NT2/D1 (cell line): ENCODE results near the gene RGMA.
"Not testable (repeated sequence)": the region's sequence is repeated elsewhere in the genome, so short reads cannot be mapped to it uniquely, and the experiment has no call there.

ENCODE experiments used
- DNase-seq: peaks from one replicate; pipeline ENCODE4 v3.0.0-alpha.2; 2011; ENCODE audit warnings: low read depth, low spot score
- H3K27me3 ChIP-seq: 2 replicates; pipeline ENCODE4 v1.6.0; 2011; ENCODE audit warnings: mild to moderate bottlenecking; ENCODE audit not compliant: insufficient read length, insufficient read depth
- H3K36me3 ChIP-seq: 2 replicates; pipeline ENCODE4 v1.6.1; 2011; ENCODE audit warnings: mild to moderate bottlenecking, low read length, mixed read lengths; ENCODE audit not compliant: insufficient read depth, insufficient read length
- H3K4me1 ChIP-seq: 2 replicates; pipeline ENCODE4 v1.5.1; 2011; ENCODE audit not compliant: insufficient read depth, insufficient read length
- H3K4me3 ChIP-seq: 2 replicates; pipeline ENCODE4 v1.5.1; 2011; ENCODE audit warnings: low read depth; ENCODE audit not compliant: insufficient read length
- H3K9ac ChIP-seq: 2 replicates; pipeline ENCODE4 v1.6.0; 2011; ENCODE audit warnings: low read depth; ENCODE audit not compliant: insufficient read length
- H3K9me3 ChIP-seq: 2 replicates; pipeline ENCODE4 v1.5.1; 2011; ENCODE audit warnings: mild to moderate bottlenecking, low read length; ENCODE audit not compliant: insufficient read depth
- SUZ12 ChIP-seq: IDR thresholded peaks from 2 replicates; pipeline ENCODE4 v1.6.1; 2011; ENCODE audit not compliant: insufficient read length, insufficient read depth; ENCODE audit errors: extremely low read depth
- YY1 ChIP-seq: IDR thresholded peaks from 2 replicates; pipeline ENCODE4 v1.6.1; 2011; ENCODE audit not compliant: insufficient read length, insufficient read depth
- ZNF274 ChIP-seq: IDR thresholded peaks from 2 replicates; pipeline ENCODE4 v1.6.1; 2011; ENCODE audit warnings: mild to moderate bottlenecking, low read depth, low read length

RGMA gene

GRCh38 chr15:93042691-93043378 is 46.2 kb downstream of the RGMA start:
- Histone ChIP-seq H3K9ac (no peak overlapping the region), H3K4me3 (no peak overlapping the region), H3K4me1 (peaks cover 4% of the 10 kb centered on the region), H3K9me3 (peaks cover 7% of the 10 kb centered on the region; the same call in 1 of the 2 replicates), H3K27me3 (no peaks in the 10 kb centered on the region), H3K36me3 (peaks cover 39% of the 10 kb centered on the region)
- no peak for DNase-seq
- TF ChIP-seq ZNF274 (no peak), SUZ12 (no peak), YY1 (no peak)

GRCh38 chr15:93042211-93042610 is 46.8 kb downstream of the RGMA start:
- no peak overlapping the region for H3K9ac ChIP-seq
- peaks cover 4% of the 10 kb centered on the region for H3K4me1 ChIP-seq
- DNase-seq: no peak
- peaks cover 7% of the 10 kb centered on the region; the same call in 1 of the 2 replicates for H3K9me3 ChIP-seq
- no peaks in the 10 kb centered on the region for H3K27me3 ChIP-seq
- TF ChIP-seq ZNF274 (no peak), YY1 (no peak), SUZ12 (no peak)
- peaks cover 35% of the 10 kb centered on the region for H3K36me3 ChIP-seq
- no peak overlapping the region for H3K4me3 ChIP-seq

- no peak for DNase-seq
- H3K9ac ChIP-seq: no peak overlapping the region
- H3K27me3 ChIP-seq: no peaks in the 10 kb centered on the region
- no peaks in the 10 kb centered on the region for H3K9me3 ChIP-seq
- no peak for TF ChIP-seq ZNF274
- no peak for TF ChIP-seq YY1
- TF ChIP-seq SUZ12: no peak
- peaks cover 8% of the 10 kb centered on the region for H3K4me1 ChIP-seq
- H3K36me3 ChIP-seq: peaks cover 25% of the 10 kb centered on the region
- no peak overlapping the region for H3K4me3 ChIP-seq
Measured at GRCh38 chr15:93041159-93041547, 47.9 kb downstream of the RGMA start.

GRCh38 chr15:93040288-93041158 is 48.5 kb downstream of the RGMA start:
- DNase-seq: no peak
- Histone ChIP-seq H3K9ac (no peak overlapping the region), H3K27me3 (no peaks in the 10 kb centered on the region), H3K4me3 (no peak overlapping the region), H3K36me3 (peaks cover 20% of the 10 kb centered on the region), H3K9me3 (no peaks in the 10 kb centered on the region), H3K4me1 (peaks cover 8% of the 10 kb centered on the region)
- TF ChIP-seq SUZ12: no peak
- TF ChIP-seq YY1: no peak
- TF ChIP-seq ZNF274: no peak

GRCh38 chr15:93039562-93040287 is 49.3 kb downstream of the RGMA start:
- peaks cover 12% of the 10 kb centered on the region for H3K36me3 ChIP-seq
- H3K4me1 ChIP-seq, H3K9ac ChIP-seq, H3K27me3 ChIP-seq, DNase-seq, H3K4me3 ChIP-seq, H3K9me3 ChIP-seq: not testable (repeated sequence)

- H3K27me3 ChIP-seq: no peaks in the 10 kb centered on the region
- H3K4me3 ChIP-seq: no peak overlapping the region
- TF ChIP-seq ZNF274 (no peak), SUZ12 (no peak), YY1 (no peak)
- peaks cover 2% of the 10 kb centered on the region for H3K36me3 ChIP-seq
- H3K9me3 ChIP-seq: no peaks in the 10 kb centered on the region
- no peak for DNase-seq
- H3K9ac ChIP-seq: no peak overlapping the region
- H3K4me1 ChIP-seq: peaks cover 8% of the 10 kb centered on the region
Measured at GRCh38 chr15:93037820-93038705, 50.9 kb downstream of the RGMA start.
